Adipocyte (in vitro differentiated cells): ENCODE measurements around the gene DPH6.
"Not testable (repeated sequence)": the region's sequence is repeated elsewhere in the genome, so short reads cannot be mapped to it uniquely, and the experiment has no call there.

Source experiments
- DNase-seq: peaks from one replicate; pipeline ENCODE4 v3.0.0-alpha.2; 2015; ENCODE audit warnings: low read depth
- H3K27me3 ChIP-seq: replicated peaks from 2 replicates; pipeline ENCODE4 v1.7.0; 2013; ENCODE audit warnings: mild to moderate bottlenecking, low read length, moderate library complexity; ENCODE audit not compliant: control insufficient read depth, insufficient read depth
- H3K36me3 ChIP-seq: 2 replicates; pipeline ENCODE4 v1.7.0; 2013; ENCODE audit warnings: low read length, mild to moderate bottlenecking, moderate library complexity; ENCODE audit not compliant: control insufficient read depth, insufficient read depth, severe bottlenecking
- H3K4me1 ChIP-seq: 2 replicates; pipeline ENCODE4 v1.7.0; 2013; ENCODE audit warnings: mild to moderate bottlenecking, low read length, moderate library complexity; ENCODE audit not compliant: control insufficient read depth, insufficient read depth
- H3K4me3 ChIP-seq: 2 replicates; pipeline ENCODE4 v1.7.0; 2013; ENCODE audit warnings: mild to moderate bottlenecking, low read length, moderate library complexity
- H3K9ac ChIP-seq: 2 replicates; pipeline ENCODE4 v1.7.0; 2013; ENCODE audit warnings: mild to moderate bottlenecking, low read length, moderate library complexity
- H3K9me3 ChIP-seq: 2 replicates; pipeline ENCODE4 v1.7.0; 2013; ENCODE audit warnings: mild to moderate bottlenecking, low read length, moderate library complexity; ENCODE audit not compliant: control insufficient read depth

Gene DPH6

GRCh38 chr15:35379972-35380371 is 166.0 kb downstream of the DPH6 start:
- no peaks in the 10 kb centered on the region for H3K9me3 ChIP-seq
- H3K9ac ChIP-seq = no peak overlapping the region
- H3K27me3 ChIP-seq = no peaks in the 10 kb centered on the region
- no peaks in the 10 kb centered on the region for H3K36me3 ChIP-seq
- H3K4me3 ChIP-seq = no peak overlapping the region
- DNase-seq = no peak
- H3K4me1 ChIP-seq = no peaks in the 10 kb centered on the region

- not testable (repeated sequence) for DNase-seq, H3K9me3 ChIP-seq
Observed at GRCh38 chr15:35378454-35378853, 167.5 kb downstream of the DPH6 start.

GRCh38 chr15:35376707-35377106 is 169.3 kb downstream of the DPH6 start:
- Histone ChIP-seq H3K4me1 (no peaks in the 10 kb centered on the region), H3K27me3 (no peaks in the 10 kb centered on the region)
- no peak for DNase-seq

More at GRCh38 chr15:35378454-35378853, 167.5 kb downstream of the DPH6 start:
- not testable (repeated sequence) for H3K9ac ChIP-seq, H3K36me3 ChIP-seq, H3K27me3 ChIP-seq, H3K4me1 ChIP-seq, H3K4me3 ChIP-seq

GRCh38 chr15:35374661-35375060 is 171.3 kb downstream of the DPH6 start:
- peaks cover 26% of the 10 kb centered on the region for H3K36me3 ChIP-seq
- no peak for DNase-seq
- H3K9me3 ChIP-seq = no peaks in the 10 kb centered on the region
- no peaks in the 10 kb centered on the region for H3K4me1 ChIP-seq
- no peaks in the 10 kb centered on the region for H3K27me3 ChIP-seq
- no peak overlapping the region for H3K9ac ChIP-seq
- H3K4me3 ChIP-seq = no peak overlapping the region

More at GRCh38 chr15:35376707-35377106, 169.3 kb downstream of the DPH6 start:
- peaks cover 13% of the 10 kb centered on the region for H3K36me3 ChIP-seq
- no peak overlapping the region for H3K4me3 ChIP-seq
- H3K9me3 ChIP-seq = no peaks in the 10 kb centered on the region
- H3K9ac ChIP-seq = no peak overlapping the region

GRCh38 chr15:35362195-35362829 is 183.7 kb downstream of the DPH6 start:
- Histone ChIP-seq H3K4me1 (peaks cover 6% of the 10 kb centered on the region), H3K4me3 (no peak overlapping the region), H3K9me3 (peaks cover 29% of the 10 kb centered on the region), H3K36me3 (no peaks in the 10 kb centered on the region), H3K9ac (peak overlapping the region; percentile 40), H3K27me3 (no peaks in the 10 kb centered on the region)
- DNase-seq = peak; percentile 60

GRCh38 chr15:35358824-35359223 is 187.1 kb downstream of the DPH6 start:
- Histone ChIP-seq H3K4me3 (no peak overlapping the region), H3K36me3 (no peaks in the 10 kb centered on the region), H3K9ac (no peak overlapping the region), H3K4me1 (peaks cover 6% of the 10 kb centered on the region), H3K27me3 (no peaks in the 10 kb centered on the region), H3K9me3 (peaks cover 22% of the 10 kb centered on the region)
- no peak for DNase-seq

GRCh38 chr15:35351059-35351458 is 194.9 kb downstream of the DPH6 start:
- H3K4me3 ChIP-seq = no peak overlapping the region

GRCh38 chr15:35349916-35350315 is 196.0 kb downstream of the DPH6 start:
- Histone ChIP-seq H3K27me3 (no peaks in the 10 kb centered on the region), H3K9me3 (no peaks in the 10 kb centered on the region), H3K9ac (no peak overlapping the region), H3K4me3 (no peak overlapping the region), H3K4me1 (no peaks in the 10 kb centered on the region), H3K36me3 (no peaks in the 10 kb centered on the region)
- no peak for DNase-seq

More at GRCh38 chr15:35351059-35351458, 194.9 kb downstream of the DPH6 start:
- Histone ChIP-seq H3K9ac (no peak overlapping the region), H3K4me1 (no peaks in the 10 kb centered on the region), H3K27me3 (no peaks in the 10 kb centered on the region), H3K36me3 (no peaks in the 10 kb centered on the region), H3K9me3 (no peaks in the 10 kb centered on the region)
- no peak for DNase-seq

GRCh38 chr15:35330916-35331315 is 215.0 kb downstream of the DPH6 start:
- Histone ChIP-seq H3K36me3 (no peaks in the 10 kb centered on the region), H3K4me1 (peaks cover 3% of the 10 kb centered on the region), H3K27me3 (no peaks in the 10 kb centered on the region)

GRCh38 chr15:35330048-35330695 is 215.8 kb downstream of the DPH6 start:
- no peaks in the 10 kb centered on the region for H3K36me3 ChIP-seq
- DNase-seq = no peak
- H3K4me3 ChIP-seq = no peak overlapping the region
- H3K9ac ChIP-seq = no peak overlapping the region
- H3K27me3 ChIP-seq = no peaks in the 10 kb centered on the region
- H3K4me1 ChIP-seq = peaks cover 3% of the 10 kb centered on the region
- no peaks in the 10 kb centered on the region for H3K9me3 ChIP-seq

More at GRCh38 chr15:35330916-35331315, 215.0 kb downstream of the DPH6 start:
- Histone ChIP-seq H3K9me3 (no peaks in the 10 kb centered on the region), H3K9ac (no peak overlapping the region), H3K4me3 (no peak overlapping the region)
- DNase-seq = no peak

- Histone ChIP-seq H3K4me1 (peaks cover 3% of the 10 kb centered on the region), H3K4me3 (no peak overlapping the region), H3K9me3 (no peaks in the 10 kb centered on the region), H3K27me3 (no peaks in the 10 kb centered on the region), H3K9ac (no peak overlapping the region), H3K36me3 (no peaks in the 10 kb centered on the region)
- no peak for DNase-seq
Observed at GRCh38 chr15:35329521-35329961, 216.4 kb downstream of the DPH6 start.
